GM19099 (cell line): ENCODE results near the gene GOLGA6B.

Source experiments
- POLR2A ChIP-seq: IDR thresholded peaks from 3 replicates; pipeline ENCODE4 v1.6.1; 2011; ENCODE audit warnings: low read depth; ENCODE audit not compliant: insufficient read length; ENCODE audit errors: extremely low read depth

Gene GOLGA6B

GRCh38 chr15:72690938-72691337 is 36.4 kb downstream of the GOLGA6B start:
- no peak for TF ChIP-seq POLR2A

GRCh38 chr15:72698938-72699337 is 44.4 kb downstream of the GOLGA6B start:
- TF ChIP-seq POLR2A: no peak

- no peak for TF ChIP-seq POLR2A
These were observed 45.6 kb downstream of the GOLGA6B start for GRCh38 chr15:72700076-72700475.

GRCh38 chr15:72706266-72706665 is 51.8 kb downstream of the GOLGA6B start:
- no peak for TF ChIP-seq POLR2A
